BLaER1 (cell line): ENCODE data around the gene CADM4.

Source experiments
- H3K27ac ChIP-seq: shearing (Covaris generic); formaldehyde crosslinking; 2 replicates; pipeline ENCODE4 v1.8.1; 2022
- H3K27me3 ChIP-seq: shearing (Covaris generic); formaldehyde crosslinking; 2 replicates; pipeline ENCODE4 v1.8.1; 2022
- H3K36me3 ChIP-seq: shearing (Covaris generic); formaldehyde crosslinking; 2 replicates; pipeline ENCODE4 v1.8.1; 2022
- H3K4me1 ChIP-seq: shearing (Covaris generic); formaldehyde crosslinking; 2 replicates; pipeline ENCODE4 v1.8.1; 2022
- H3K4me2 ChIP-seq: shearing (Covaris generic); formaldehyde crosslinking; 2 replicates; pipeline ENCODE4 v1.8.1; 2022
- H3K4me3 ChIP-seq: shearing (Covaris generic); formaldehyde crosslinking; 2 replicates; pipeline ENCODE4 v1.8.1; 2022
- H3K9ac ChIP-seq: shearing (Covaris generic); formaldehyde crosslinking; 2 replicates; pipeline ENCODE4 v1.8.1; 2022
- H3K9me3 ChIP-seq: shearing (Covaris generic); formaldehyde crosslinking; 2 replicates; pipeline ENCODE4 v1.8.1; 2022
- H4K20me1 ChIP-seq: shearing (Covaris generic); formaldehyde crosslinking; 2 replicates; pipeline ENCODE4 v1.8.1; 2022
- Cebpa-rat ChIP-seq: shearing (Covaris generic); IDR thresholded peaks from 2 replicates; pipeline ENCODE4 v1.8.1; 2022

Gene CADM4

GRCh38 chr19:43623889-43624670 is 15.6 kb downstream of the CADM4 start:
- H3K27ac ChIP-seq, result no peak overlapping the region

GRCh38 chr19:43622956-43623355 is 16.7 kb downstream of the CADM4 start:
- peaks cover 45% of the 10 kb centered on the region for H3K36me3 ChIP-seq
- no peak overlapping the region for H3K27ac ChIP-seq
- H3K9ac ChIP-seq, result no peak overlapping the region
- no peak overlapping the region for H3K4me2 ChIP-seq
- peaks cover 29% of the 10 kb centered on the region for H3K4me1 ChIP-seq
- H3K9me3 ChIP-seq, result no peaks in the 10 kb centered on the region
- H3K27me3 ChIP-seq, result no peaks in the 10 kb centered on the region
- no peaks in the 10 kb centered on the region for H4K20me1 ChIP-seq
- TF ChIP-seq Cebpa-rat, result no peak
- H3K4me3 ChIP-seq, result no peak overlapping the region

More at GRCh38 chr19:43623889-43624670, 15.6 kb downstream of the CADM4 start:
- no peak overlapping the region for H3K4me3 ChIP-seq
- no peaks in the 10 kb centered on the region for H4K20me1 ChIP-seq
- no peak overlapping the region for H3K4me2 ChIP-seq
- no peak overlapping the region for H3K9ac ChIP-seq
- peaks cover 20% of the 10 kb centered on the region for H3K4me1 ChIP-seq
- H3K27me3 ChIP-seq, result no peaks in the 10 kb centered on the region
- peaks cover 45% of the 10 kb centered on the region for H3K36me3 ChIP-seq
- no peaks in the 10 kb centered on the region for H3K9me3 ChIP-seq
- TF ChIP-seq Cebpa-rat, result no peak

- no peak overlapping the region for H3K4me3 ChIP-seq
- H3K4me2 ChIP-seq, result no peak overlapping the region
- peaks cover 30% of the 10 kb centered on the region for H3K4me1 ChIP-seq
- H3K27me3 ChIP-seq, result no peaks in the 10 kb centered on the region
- H3K9ac ChIP-seq, result no peak overlapping the region
- H3K27ac ChIP-seq, result no peak overlapping the region
- H3K9me3 ChIP-seq, result no peaks in the 10 kb centered on the region
- peaks cover 3% of the 10 kb centered on the region; the same call in 1 of the 2 replicates for H4K20me1 ChIP-seq
- TF ChIP-seq Cebpa-rat, result no peak
- peaks cover 40% of the 10 kb centered on the region for H3K36me3 ChIP-seq
Measured at GRCh38 chr19:43622070-43622469, 17.6 kb downstream of the CADM4 start.

GRCh38 chr19:43620061-43621001 is 19.3 kb downstream of the CADM4 start:
- Histone ChIP-seq H3K36me3 (peaks cover 22% of the 10 kb centered on the region), H3K27me3 (no peaks in the 10 kb centered on the region), H3K4me3 (peak overlapping the region; percentile 81), H3K9ac (peak overlapping the region; percentile 96), H3K4me1 (peaks cover 47% of the 10 kb centered on the region), H4K20me1 (peaks cover 20% of the 10 kb centered on the region), H3K9me3 (no peaks in the 10 kb centered on the region), H3K4me2 (peak overlapping the region; percentile 94), H3K27ac (peak overlapping the region; percentile 98)
- TF ChIP-seq Cebpa-rat, result no peak

GRCh38 chr19:43619262-43620060 is 20.2 kb downstream of the CADM4 start, which contains the start of gene ZNF428:
TSS of gene ZNF428 (minus strand) at chr19:43619629. CDS start at chr19:43614304, 5,325 bp downstream.
- Histone ChIP-seq H3K9me3 (no peaks in the 10 kb centered on the region), H3K4me1 (peaks cover 55% of the 10 kb centered on the region), H3K36me3 (peaks cover 21% of the 10 kb centered on the region), H4K20me1 (peaks cover 29% of the 10 kb centered on the region), H3K4me2 (peak within 1 kb of the TSS; percentile 94), H3K27me3 (no peaks in the 10 kb centered on the region), H3K27ac (peak within 1 kb of the TSS; percentile 98), H3K4me3 (peak within 1 kb of the TSS; percentile 81), H3K9ac (peak within 1 kb of the TSS; percentile 96)
- TF ChIP-seq Cebpa-rat, result no peak

GRCh38 chr19:43618921-43619261 is 20.8 kb downstream of the CADM4 start:
- H3K4me2 ChIP-seq, result peak overlapping the region; percentile 94
- peak overlapping the region; percentile 96 for H3K9ac ChIP-seq
- peak overlapping the region; percentile 98 for H3K27ac ChIP-seq
- H3K4me1 ChIP-seq, result peaks cover 55% of the 10 kb centered on the region
- H3K36me3 ChIP-seq, result peaks cover 21% of the 10 kb centered on the region
- peaks cover 35% of the 10 kb centered on the region for H4K20me1 ChIP-seq
- peak overlapping the region; percentile 81 for H3K4me3 ChIP-seq
- no peak for TF ChIP-seq Cebpa-rat
- H3K9me3 ChIP-seq, result no peaks in the 10 kb centered on the region
- no peaks in the 10 kb centered on the region for H3K27me3 ChIP-seq

- Histone ChIP-seq H3K4me3 (no peak overlapping the region), H4K20me1 (peaks cover 54% of the 10 kb centered on the region), H3K4me1 (peaks cover 55% of the 10 kb centered on the region), H3K4me2 (peak overlapping the region; percentile 67), H3K9me3 (no peaks in the 10 kb centered on the region), H3K27ac (peak overlapping the region; percentile 49; the same call in 1 of the 2 replicates), H3K36me3 (peaks cover 30% of the 10 kb centered on the region), H3K9ac (peak overlapping the region; percentile 30; the same call in 1 of the 2 replicates), H3K27me3 (no peaks in the 10 kb centered on the region)
- TF ChIP-seq Cebpa-rat, result no peak
Measured at GRCh38 chr19:43616954-43617353, 22.7 kb downstream of the CADM4 start.

- peak overlapping the region; percentile 30; the same call in 1 of the 2 replicates for H3K9ac ChIP-seq
- no peak for TF ChIP-seq Cebpa-rat
- H4K20me1 ChIP-seq, result peaks cover 61% of the 10 kb centered on the region
- H3K27ac ChIP-seq, result peak overlapping the region; percentile 1
- no peak overlapping the region for H3K4me3 ChIP-seq
- H3K9me3 ChIP-seq, result no peaks in the 10 kb centered on the region
- peak overlapping the region; percentile 67 for H3K4me2 ChIP-seq
- H3K36me3 ChIP-seq, result peaks cover 36% of the 10 kb centered on the region
- peaks cover 55% of the 10 kb centered on the region for H3K4me1 ChIP-seq
- H3K27me3 ChIP-seq, result no peaks in the 10 kb centered on the region
Measured at GRCh38 chr19:43616306-43616705, 23.3 kb downstream of the CADM4 start.

GRCh38 chr19:43612374-43612773 is 27.3 kb downstream of the CADM4 start:
- TF ChIP-seq Cebpa-rat, result no peak
- peaks cover 66% of the 10 kb centered on the region for H3K36me3 ChIP-seq
- peaks cover 100% of the 10 kb centered on the region for H4K20me1 ChIP-seq
- H3K4me3 ChIP-seq, result no peak overlapping the region
- H3K4me1 ChIP-seq, result peaks cover 58% of the 10 kb centered on the region
- H3K27ac ChIP-seq, result no peak overlapping the region
- no peak overlapping the region for H3K4me2 ChIP-seq
- H3K27me3 ChIP-seq, result no peaks in the 10 kb centered on the region
- H3K9ac ChIP-seq, result no peak overlapping the region
- H3K9me3 ChIP-seq, result no peaks in the 10 kb centered on the region
